SK-N-SH treated with all-trans-retinoic acid at 6 μM for 48 hours (cell line): ENCODE data around the gene PPIL4.

Experiments used
- ATAC-seq: fragments of 200-7000 bp; cut with Tn5 transposase; 3 replicates; pipeline ENCODE4 v1.9.1; 2020; ENCODE audit warnings: mild to moderate bottlenecking, moderate library complexity
- ARNTL ChIP-seq: fragments of 450-650 bp; formaldehyde crosslinking; IDR thresholded peaks from 2 replicates; pipeline ENCODE4 v1.5.0; 2020; ENCODE audit warnings: low read depth, mild to moderate bottlenecking, moderate library complexity, borderline replicate concordance
- BACH2 ChIP-seq: fragments of 250-450 bp; sonication (Bioruptor Pico); IDR thresholded peaks from 2 replicates; pipeline ENCODE4 v1.9.0; 2021; ENCODE audit warnings: mild to moderate bottlenecking, borderline replicate concordance
- CREB5 ChIP-seq: fragments of 250-450 bp; sonication (Bioruptor Pico); IDR thresholded peaks from 2 replicates; pipeline ENCODE4 v1.5.1; 2020; ENCODE audit warnings: low read depth, mild to moderate bottlenecking, moderate library complexity
- CSDC2 ChIP-seq: fragments of 250-450 bp; sonication (Bioruptor Pico); IDR thresholded peaks from 2 replicates; pipeline ENCODE4 v1.5.0; 2020; ENCODE audit warnings: mild to moderate bottlenecking, moderate library complexity
- CSRNP3 ChIP-seq: fragments of 250-450 bp; sonication (Bioruptor Pico); IDR thresholded peaks from 2 replicates; pipeline ENCODE4 v1.5.1; 2021; ENCODE audit warnings: mild to moderate bottlenecking, moderate library complexity
- GLIS3 ChIP-seq: fragments of 250-450 bp; sonication (Bioruptor Pico); IDR thresholded peaks from 2 replicates; pipeline ENCODE4 v1.5.0; 2020; ENCODE audit warnings: mild to moderate bottlenecking, moderate library complexity
- OSR1 ChIP-seq: fragments of 250-450 bp; sonication (Bioruptor Pico); IDR thresholded peaks from 2 replicates; pipeline ENCODE4 v1.8.0; 2022; ENCODE audit warnings: moderate library complexity, mild to moderate bottlenecking, inconsistent platforms
- SNAI2 ChIP-seq: fragments of 250-450 bp; sonication (Bioruptor Pico); IDR thresholded peaks from 2 replicates; pipeline ENCODE4 v1.5.0; 2020; ENCODE audit warnings: mild to moderate bottlenecking, moderate library complexity
- TCF4 ChIP-seq: fragments of 250-450 bp; sonication (Bioruptor Pico); IDR thresholded peaks from 2 replicates; pipeline ENCODE4 v1.8.0; 2021; ENCODE audit warnings: mild to moderate bottlenecking, moderate library complexity, borderline replicate concordance
- TOX ChIP-seq: fragments of 250-450 bp; sonication (Bioruptor Pico); IDR thresholded peaks from 2 replicates; pipeline ENCODE4 v1.8.0; 2021; ENCODE audit warnings: mild to moderate bottlenecking, moderate library complexity, borderline replicate concordance
- TSHZ2 ChIP-seq: fragments of 250-450 bp; sonication (Bioruptor Pico); IDR thresholded peaks from 2 replicates; pipeline ENCODE4 v1.5.0; 2020; ENCODE audit warnings: mild to moderate bottlenecking, moderate library complexity
- ZC3H10 ChIP-seq: fragments of 250-450 bp; sonication (Bioruptor Pico); IDR thresholded peaks from 2 replicates; pipeline ENCODE4 v1.5.1; 2021; ENCODE audit warnings: mild to moderate bottlenecking, moderate library complexity
- ZFP3 ChIP-seq: fragments of 250-450 bp; sonication (Bioruptor Pico); IDR thresholded peaks from 2 replicates; pipeline ENCODE4 v1.5.0; 2020; ENCODE audit warnings: mild to moderate bottlenecking, moderate library complexity
- ZFP30 ChIP-seq: fragments of 450-650 bp; formaldehyde crosslinking; IDR thresholded peaks from 2 replicates; pipeline ENCODE4 v1.5.0; 2022; ENCODE audit warnings: mild to moderate bottlenecking, moderate library complexity
- ZNF565 ChIP-seq: fragments of 450-650 bp; formaldehyde crosslinking; conservative IDR thresholded peaks from 2 replicates; pipeline ENCODE4 v1.5.0; 2020; ENCODE audit warnings: low read depth, mild to moderate bottlenecking, moderate library complexity
- ZNF8 ChIP-seq: fragments of 450-650 bp; formaldehyde crosslinking; IDR thresholded peaks from 2 replicates; pipeline ENCODE4 v1.5.0; 2020; ENCODE audit warnings: mild to moderate bottlenecking, moderate library complexity

PPIL4 gene

DNA sequence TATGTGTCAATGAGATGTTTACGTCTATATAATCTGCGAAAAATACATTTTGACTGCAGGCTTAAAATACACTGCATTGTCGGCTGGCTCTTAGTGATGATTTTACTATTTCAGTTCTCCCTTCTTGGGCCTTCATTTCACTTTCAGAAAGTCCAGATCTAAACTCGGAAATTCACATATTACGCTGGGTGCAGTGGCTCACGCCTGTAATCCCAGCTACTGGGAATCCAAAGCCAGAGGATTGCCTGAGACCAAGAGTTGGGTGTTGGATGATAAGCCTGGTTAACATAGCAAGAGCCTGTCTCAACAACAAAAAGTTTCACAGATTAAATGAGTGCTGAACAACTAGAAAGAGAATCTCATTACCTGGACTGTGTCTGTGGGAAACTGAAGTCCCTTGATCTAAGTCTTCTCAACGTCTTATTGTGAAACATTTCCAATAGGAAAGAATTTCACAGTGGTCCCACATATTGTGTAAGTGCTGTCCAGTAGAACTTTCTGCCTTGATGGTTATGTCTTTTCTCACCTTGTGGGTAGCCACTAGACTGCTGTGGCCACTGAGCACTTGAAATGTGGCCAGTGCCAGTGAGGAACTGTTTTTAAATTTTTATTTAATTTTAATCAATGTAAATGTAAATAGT lies 22.2 kb upstream of the PPIL4 start:
- ATAC-seq = no peak
- no peak for TF ChIP-seq TCF4 (CRISPR knock-in tag)
- no peak for TF ChIP-seq OSR1 (CRISPR knock-in tag)
- TF ChIP-seq ZNF565 (CRISPR knock-in tag) = no peak
- no peak for TF ChIP-seq ZFP30 (CRISPR knock-in tag)
- no peak for TF ChIP-seq CREB5
- TF ChIP-seq ZC3H10 (CRISPR knock-in tag) = no peak
- TF ChIP-seq CSDC2 = no peak
- TF ChIP-seq TOX (CRISPR knock-in tag) = no peak
- no peak for TF ChIP-seq SNAI2 (CRISPR knock-in tag)
- no peak for TF ChIP-seq TSHZ2
- no peak for TF ChIP-seq ZNF8 (CRISPR knock-in tag)
- no peak for TF ChIP-seq CSRNP3 (CRISPR knock-in tag)

DNA sequence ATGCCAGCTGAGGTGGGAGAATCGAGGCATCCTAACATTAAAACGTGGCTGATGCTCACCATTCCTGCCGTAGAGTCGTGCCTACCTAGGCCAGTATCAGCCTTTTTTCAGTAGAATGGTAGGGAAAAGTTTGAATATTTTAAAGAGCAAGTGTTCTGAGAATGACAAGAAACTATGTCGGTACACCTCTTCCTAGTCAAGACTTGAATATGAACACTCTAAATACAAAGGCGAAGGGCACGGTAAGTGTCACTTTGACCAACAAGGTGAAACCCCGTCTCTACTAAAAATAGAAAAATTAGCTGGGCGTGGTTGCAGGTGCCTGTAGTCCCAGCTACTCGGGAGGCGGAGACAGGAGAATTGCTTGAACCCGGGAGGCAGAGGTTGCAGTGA lies 21.3 kb upstream of the PPIL4 start:
- no peak for ATAC-seq
- TF ChIP-seq ZNF8 (CRISPR knock-in tag) (no peak), ZFP3 (CRISPR knock-in tag) (no peak), TSHZ2 (no peak), GLIS3 (CRISPR knock-in tag) (no peak), ARNTL (no peak), CSRNP3 (CRISPR knock-in tag) (no peak), TOX (CRISPR knock-in tag) (no peak), BACH2 (no peak)

DNA sequence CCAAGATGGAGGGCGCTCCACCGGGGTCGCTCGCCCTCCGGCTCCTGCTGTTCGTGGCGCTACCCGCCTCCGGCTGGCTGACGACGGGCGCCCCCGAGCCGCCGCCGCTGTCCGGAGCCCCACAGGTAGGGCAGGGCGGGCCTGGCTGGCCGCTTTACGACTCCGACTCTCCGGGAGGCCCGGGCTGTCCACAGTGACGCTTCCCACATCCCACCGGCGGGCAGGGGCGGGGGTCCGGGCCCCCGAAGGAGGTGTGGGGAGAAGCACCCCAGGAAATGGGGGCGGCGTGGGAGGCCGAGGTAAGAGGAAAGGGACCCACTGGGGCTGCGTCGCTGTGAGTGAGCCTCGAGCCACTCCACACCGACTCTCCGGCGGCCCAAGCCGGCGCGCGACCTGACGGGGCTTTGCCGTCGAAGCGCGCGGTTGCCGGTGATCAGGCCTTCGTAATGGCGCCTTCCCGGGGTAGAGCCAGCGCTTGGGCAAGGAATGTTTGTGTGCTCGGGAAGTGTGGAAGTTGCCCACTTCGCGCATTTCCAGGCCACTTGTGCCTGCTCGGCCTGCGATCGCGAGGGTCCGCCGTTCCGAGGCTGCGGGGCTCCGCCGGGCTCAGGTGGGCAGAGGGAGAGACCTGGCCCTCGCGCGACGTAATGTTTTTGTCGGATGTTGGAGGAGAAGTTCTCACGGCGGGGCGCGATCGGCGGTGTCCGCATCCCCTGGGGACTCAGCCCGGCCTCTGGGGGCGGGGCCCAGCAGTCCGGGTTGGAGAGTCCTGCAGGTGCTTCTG lies 20.8 kb upstream of the PPIL4 start:
- peak; percentile 62 for ATAC-seq
- TF ChIP-seq TSHZ2 (0 out of 2 replicates have a peak, but pooled peaks have one; percentile 24), ZNF8 (CRISPR knock-in tag) (0 out of 2 replicates have a peak, but pooled peaks have one; percentile 19), ZC3H10 (CRISPR knock-in tag) (no peak)
